AG04450 (cell line): ENCODE measurements around the gene SPATA6. TPM values are rescaled to one million over a fixed set of nuclear protein-coding genes. Genes with fewer than 3 reads are reported as not detected.
"Not testable (repeated sequence)": the region's sequence is repeated elsewhere in the genome, so short reads cannot be mapped to it uniquely, and the experiment has no call there.

Experiments
- CTCF ChIA-PET: fragments of 300-600, 350-600 bp; formaldehyde crosslinking; extraction: SDS; loops from one replicate; lab custom pipeline; 2022; ENCODE audit warnings: antibody characterized with exemption, inconsistent platforms; lab: Charles Lee
- POLR2A ChIA-PET: fragments of 350-600 bp; formaldehyde crosslinking; extraction: SDS; loops from one replicate; lab custom pipeline; 2021; ENCODE audit warnings: antibody characterized with exemption, inconsistent platforms; lab: Yijun Ruan, JAX
- DNase-seq: peaks from one replicate; pipeline ENCODE4 v3.0.0-alpha.2; 2011; ENCODE audit warnings: low read depth, low spot score
- H3K27ac ChIP-seq: one replicate; pipeline ENCODE4 v1.5.1; 2012; ENCODE audit warnings: low read depth, low read length, control low read depth
- H3K27me3 ChIP-seq: one replicate; pipeline ENCODE4 v1.6.0; 2012; ENCODE audit warnings: low read length; ENCODE audit not compliant: control insufficient read depth, insufficient read depth
- H3K4me3 ChIP-seq: 2 replicates; pipeline ENCODE4 v1.5.1; 2011; ENCODE audit warnings: mild to moderate bottlenecking, low read depth, low read length, control low read depth
- H3K9me3 ChIP-seq: 2 replicates; pipeline ENCODE4 v1.5.1; 2012; ENCODE audit warnings: low read length; ENCODE audit not compliant: control insufficient read depth, insufficient read depth
- CTCF ChIP-seq: IDR thresholded peaks from 2 replicates; pipeline ENCODE4 v1.5.1; 2011; ENCODE audit warnings: low read depth, low read length, control low read depth, inconsistent platforms
- polyA plus RNA-seq: library from polyadenylated mRNA; depleted of rRNA; stranded (reverse); fragments of >200 nt; gene quantifications from 2 replicates; pipeline ENCODE4 v1.2.3, GENCODE V29; 2011

The SPATA6 gene
- polyA plus RNA-seq, 1 experiment: 6.1 TPM

GRCh38 chr1:48442864-48443619, 29.0 kb downstream of the SPATA6 start:
- TF ChIP-seq CTCF: no peak

GRCh38 chr1:48440786-48441185, 31.2 kb downstream of the SPATA6 start:
- H3K9me3 ChIP-seq, H3K27ac ChIP-seq, POLR2A ChIA-PET, H3K4me3 ChIP-seq, H3K27me3 ChIP-seq, DNase-seq, CTCF ChIA-PET: not testable (repeated sequence)

More at GRCh38 chr1:48442864-48443619, 29.0 kb downstream of the SPATA6 start:
- Histone ChIP-seq H3K27me3 (no peaks in the 10 kb centered on the region), H3K4me3 (no peak overlapping the region), H3K27ac (no peak overlapping the region), H3K9me3 (no peaks in the 10 kb centered on the region; the same call in 1 of the 2 replicates)
- POLR2A ChIA-PET: no interaction called here
- no peak for DNase-seq
- CTCF ChIA-PET: no interaction called here

- no peaks in the 10 kb centered on the region for H3K27me3 ChIP-seq
- no peaks in the 10 kb centered on the region; the same call in none of the 2 replicates for H3K9me3 ChIP-seq
- no peak overlapping the region for H3K4me3 ChIP-seq
- POLR2A ChIA-PET: no interaction called here
- TF ChIP-seq CTCF: no peak
- CTCF ChIA-PET: no interaction called here
- DNase-seq: no peak
- no peak overlapping the region for H3K27ac ChIP-seq
Observed at GRCh38 chr1:48439380-48439779, 32.6 kb downstream of the SPATA6 start.

- H3K27ac ChIP-seq, DNase-seq, H3K27me3 ChIP-seq, H3K9me3 ChIP-seq, H3K4me3 ChIP-seq, POLR2A ChIA-PET: not testable (repeated sequence)
- CTCF ChIA-PET: interaction anchor here (0.6 to 1.4 kb wide), 3 partner anchors 60 to 196 kb away, joined by 3 to 4 read pairs (median 3); no protein-coding TSS in a partner anchor
Observed at GRCh38 chr1:48437379-48437778, 34.6 kb downstream of the SPATA6 start.

- POLR2A ChIA-PET, DNase-seq, H3K27me3 ChIP-seq, H3K4me3 ChIP-seq, H3K27ac ChIP-seq, H3K9me3 ChIP-seq: not testable (repeated sequence)
- CTCF ChIA-PET: interaction anchor here (0.5 kb wide), 1 partner anchor 12 kb away, joined by 3 read pairs; no protein-coding TSS in a partner anchor
Observed at GRCh38 chr1:48435312-48436002, 36.5 kb downstream of the SPATA6 start.

- CTCF ChIA-PET: interaction anchor here (1.4 kb wide), 1 partner anchor 67 kb away, joined by 4 read pairs; no protein-coding TSS in a partner anchor
- no peak overlapping the region for H3K27ac ChIP-seq
- TF ChIP-seq CTCF: no peak
- H3K27me3 ChIP-seq: no peaks in the 10 kb centered on the region
- DNase-seq: no peak
- no peaks in the 10 kb centered on the region; the same call in 1 of the 2 replicates for H3K9me3 ChIP-seq
- H3K4me3 ChIP-seq: no peak overlapping the region
- POLR2A ChIA-PET: no interaction called here
Observed at GRCh38 chr1:48430832-48431231, 41.2 kb downstream of the SPATA6 start.
